Neural progenitor cell (in vitro differentiated cells): ENCODE data around the gene RBBP5.

Experiments
- CTCF ChIP-seq: fragments of 200-600 bp; sonication (generic); IDR thresholded peaks from 2 replicates; pipeline ENCODE4 v1.5.1; 2017; ENCODE audit warnings: antibody characterized with exemption, mild to moderate bottlenecking
- EZH2 ChIP-seq: fragments of 200-600 bp; sonication (generic); IDR thresholded peaks from 2 replicates; pipeline ENCODE4 v1.6.1; 2017; ENCODE audit warnings: antibody characterized with exemption, mild to moderate bottlenecking, moderate library complexity
- EZH2phosphoT487 ChIP-seq: fragments of 200-600 bp; sonication (generic); IDR thresholded peaks from 2 replicates; pipeline ENCODE4 v1.6.1; 2017; ENCODE audit warnings: antibody characterized with exemption

GRCh38 chr1:205061665-205062069, 60.1 kb downstream of the RBBP5 start:
- peak; percentile 97 for TF ChIP-seq CTCF
- no peak for TF ChIP-seq EZH2phosphoT487
- no peak for TF ChIP-seq EZH2
